SK-N-SH treated with all-trans-retinoic acid at 6 μM for 48 hours (cell line): ENCODE results near the gene CDRT4.

ENCODE experiments used
- ARNTL ChIP-seq: fragments of 450-650 bp; formaldehyde crosslinking; IDR thresholded peaks from 2 replicates; pipeline ENCODE4 v1.5.0; 2020; ENCODE audit warnings: low read depth, mild to moderate bottlenecking, moderate library complexity, borderline replicate concordance
- ESRRG ChIP-seq: fragments of 250-450 bp; sonication (Bioruptor Pico); IDR thresholded peaks from 2 replicates; pipeline ENCODE4 v1.6.1; 2021; ENCODE audit warnings: mild to moderate bottlenecking
- GLIS3 ChIP-seq: fragments of 250-450 bp; sonication (Bioruptor Pico); IDR thresholded peaks from 2 replicates; pipeline ENCODE4 v1.5.0; 2020; ENCODE audit warnings: mild to moderate bottlenecking, moderate library complexity
- PATZ1 ChIP-seq: fragments of 250-450 bp; sonication (Bioruptor Pico); IDR thresholded peaks from 2 replicates; pipeline ENCODE4 v1.8.0; 2020; ENCODE audit warnings: mild to moderate bottlenecking, moderate library complexity, borderline replicate concordance
- PPARA ChIP-seq: fragments of 250-450 bp; sonication (Bioruptor Pico); IDR thresholded peaks from 2 replicates; pipeline ENCODE4 v1.5.0; 2020; ENCODE audit warnings: mild to moderate bottlenecking, borderline replicate concordance
- RARB ChIP-seq: fragments of 250-450 bp; sonication (Bioruptor Pico); IDR thresholded peaks from 2 replicates; pipeline ENCODE4 v1.8.0; 2021; ENCODE audit warnings: mild to moderate bottlenecking, moderate library complexity
- SNAI2 ChIP-seq: fragments of 250-450 bp; sonication (Bioruptor Pico); IDR thresholded peaks from 2 replicates; pipeline ENCODE4 v1.5.0; 2020; ENCODE audit warnings: mild to moderate bottlenecking, moderate library complexity
- ZC3H10 ChIP-seq: fragments of 250-450 bp; sonication (Bioruptor Pico); IDR thresholded peaks from 2 replicates; pipeline ENCODE4 v1.5.1; 2021; ENCODE audit warnings: mild to moderate bottlenecking, moderate library complexity
- ZFP3 ChIP-seq: fragments of 250-450 bp; sonication (Bioruptor Pico); IDR thresholded peaks from 2 replicates; pipeline ENCODE4 v1.5.0; 2020; ENCODE audit warnings: mild to moderate bottlenecking, moderate library complexity
- ZFP30 ChIP-seq: fragments of 450-650 bp; formaldehyde crosslinking; IDR thresholded peaks from 2 replicates; pipeline ENCODE4 v1.5.0; 2022; ENCODE audit warnings: mild to moderate bottlenecking, moderate library complexity
- ZNF8 ChIP-seq: fragments of 450-650 bp; formaldehyde crosslinking; IDR thresholded peaks from 2 replicates; pipeline ENCODE4 v1.5.0; 2020; ENCODE audit warnings: mild to moderate bottlenecking, moderate library complexity

GRCh38 chr17:15480204-15480603 lies 12.8 kb upstream of the CDRT4 start:
- no peak for TF ChIP-seq PPARA (CRISPR knock-in tag)
- TF ChIP-seq ESRRG (CRISPR knock-in tag) = no peak
- TF ChIP-seq ZFP30 (CRISPR knock-in tag) = no peak
- TF ChIP-seq ZFP3 = no peak
- TF ChIP-seq PATZ1 (CRISPR knock-in tag) = no peak
- no peak for TF ChIP-seq SNAI2 (CRISPR knock-in tag)
- TF ChIP-seq ZNF8 (CRISPR knock-in tag) = no peak
- no peak for TF ChIP-seq ARNTL (CRISPR knock-in tag)
- TF ChIP-seq GLIS3 (CRISPR knock-in tag) = no peak
- no peak for TF ChIP-seq RARB
- no peak for TF ChIP-seq ZC3H10 (CRISPR knock-in tag)
